Gastrocnemius medialis (tissue), 4 donors: Measurements from ENCODE around the gene STOX2.

Experiments used
- CTCF ChIP-seq, 5 experiments: fragments of 450-650 bp in 3 of 5; fragments of 200-600 bp in 2 of 5; sonication (generic) in 2 of 5; IDR thresholded peaks in 4 of 5; conservative IDR thresholded peaks in 1 of 5; 1 replicate in 4 of 5; 2 replicates in 1 of 5; pipeline ENCODE4 v1.5.1; 2016 to 2019; ENCODE audit warnings: antibody characterized with exemption in 5 of 5, mild to moderate bottlenecking in 3 of 5, moderate library complexity in 3 of 5
- POLR2A ChIP-seq, 2 donors: fragments of 450-650 bp; IDR thresholded peaks; one replicate each; pipeline ENCODE4 v1.6.1; 2017; ENCODE audit warnings: antibody characterized with exemption in 2 of 2, mild to moderate bottlenecking in 2 of 2, moderate library complexity in 2 of 2

- TF ChIP-seq POLR2A (IDR thresholded peaks at IDR 0.05) (no peak), CTCF (IDR thresholded peaks at IDR 0.05 in 4 of 5, conservative IDR thresholded peaks at IDR 0.05 in 1 of 5) (no peak)
Measured at GRCh38 chr4:183858011-183858615, 47.0 kb upstream of the STOX2 start.
